Measurements from ENCODE around the gene ARL6IP4.

Gene ARL6IP4

DNA sequence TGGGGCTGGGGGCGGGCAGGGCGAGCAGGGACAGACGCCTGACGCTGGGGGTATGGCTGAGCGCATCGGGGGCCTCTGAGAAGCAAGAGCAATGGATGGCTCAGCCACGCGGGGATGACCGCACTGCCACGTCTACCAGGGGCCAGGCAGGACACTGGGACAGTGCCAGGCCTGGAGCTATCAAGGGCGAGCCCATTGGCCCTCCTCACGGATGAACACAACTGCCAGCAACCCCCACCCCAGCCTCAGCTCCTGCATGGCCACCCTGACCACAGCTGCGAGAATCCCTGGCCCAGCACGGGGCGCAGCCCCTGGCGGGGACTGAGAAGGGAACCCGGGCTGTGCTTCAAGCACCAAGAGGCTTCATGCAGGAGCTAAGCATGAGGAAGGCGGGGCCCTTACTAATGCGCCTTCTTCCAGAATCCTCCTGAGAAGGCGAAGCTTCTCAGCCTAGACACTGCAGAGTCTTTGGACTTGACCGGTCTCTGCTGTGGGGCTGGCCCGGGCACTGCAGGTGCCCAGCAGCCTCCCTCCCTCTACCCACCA is 9.5 kb downstream of the ARL6IP4 start:
- FAIRE-seq (no peak), DNase-seq (ENCODE audit: insufficient read length, low spot score) (no peak)

DNA sequence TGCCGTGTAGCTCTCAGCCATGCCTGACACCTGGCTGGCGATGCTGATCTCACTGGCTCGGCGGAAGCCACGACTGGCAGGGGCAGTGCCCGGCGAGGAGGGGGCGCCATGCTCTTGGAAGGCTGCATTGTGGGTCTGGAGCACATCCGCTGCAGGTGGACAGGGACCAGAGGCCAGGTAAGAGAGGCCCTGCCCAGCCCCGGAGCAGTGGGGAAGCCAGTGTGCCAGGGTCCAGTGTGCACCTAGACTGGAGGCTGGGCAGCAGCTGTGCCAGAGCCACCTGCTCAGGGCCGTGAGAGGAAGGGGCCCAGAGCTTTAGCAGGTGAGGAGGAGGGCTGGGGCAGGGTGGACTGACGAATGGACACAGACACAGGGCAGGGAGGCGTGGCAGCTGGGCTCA is 10.1 kb downstream of the ARL6IP4 start:
- DNase-seq (ENCODE audit: insufficient read length, low spot score) (no peak), FAIRE-seq (no peak)

DNA sequence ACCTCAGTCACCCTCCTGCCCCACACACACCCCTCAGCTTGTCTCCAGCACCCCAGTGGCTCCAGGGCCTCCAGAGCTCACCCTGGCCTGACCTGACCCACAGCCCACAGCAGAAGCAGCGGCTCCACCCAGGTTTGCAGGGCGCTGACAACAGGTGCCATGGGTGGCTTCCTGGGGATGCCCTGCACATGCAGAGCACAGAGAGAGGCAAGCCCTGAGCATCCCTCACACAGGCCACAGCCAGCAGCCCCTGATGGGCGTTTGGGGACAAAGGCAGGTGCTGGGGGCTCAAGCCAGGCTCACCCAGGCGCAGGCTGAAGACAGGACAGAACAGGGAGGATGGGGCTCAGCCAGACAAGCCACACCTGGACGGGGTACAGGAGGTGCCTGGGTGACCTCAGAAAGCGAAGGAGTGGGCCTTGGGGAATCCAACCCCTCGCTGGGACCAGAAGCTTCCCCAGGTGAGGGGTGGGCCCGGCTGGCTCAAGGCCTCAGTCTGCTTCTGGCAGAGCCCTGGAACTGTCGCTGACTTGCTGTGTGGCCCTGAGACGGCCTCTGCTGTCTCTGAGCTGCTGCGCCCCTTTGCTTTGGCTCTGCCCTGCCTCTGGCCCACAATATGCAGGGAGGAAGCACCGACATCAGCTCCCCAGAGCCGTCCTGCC is 10.6 kb downstream of the ARL6IP4 start:
- FAIRE-seq, result no peak
- DNase-seq (ENCODE audit: insufficient read length, low spot score), result no peak

DNA sequence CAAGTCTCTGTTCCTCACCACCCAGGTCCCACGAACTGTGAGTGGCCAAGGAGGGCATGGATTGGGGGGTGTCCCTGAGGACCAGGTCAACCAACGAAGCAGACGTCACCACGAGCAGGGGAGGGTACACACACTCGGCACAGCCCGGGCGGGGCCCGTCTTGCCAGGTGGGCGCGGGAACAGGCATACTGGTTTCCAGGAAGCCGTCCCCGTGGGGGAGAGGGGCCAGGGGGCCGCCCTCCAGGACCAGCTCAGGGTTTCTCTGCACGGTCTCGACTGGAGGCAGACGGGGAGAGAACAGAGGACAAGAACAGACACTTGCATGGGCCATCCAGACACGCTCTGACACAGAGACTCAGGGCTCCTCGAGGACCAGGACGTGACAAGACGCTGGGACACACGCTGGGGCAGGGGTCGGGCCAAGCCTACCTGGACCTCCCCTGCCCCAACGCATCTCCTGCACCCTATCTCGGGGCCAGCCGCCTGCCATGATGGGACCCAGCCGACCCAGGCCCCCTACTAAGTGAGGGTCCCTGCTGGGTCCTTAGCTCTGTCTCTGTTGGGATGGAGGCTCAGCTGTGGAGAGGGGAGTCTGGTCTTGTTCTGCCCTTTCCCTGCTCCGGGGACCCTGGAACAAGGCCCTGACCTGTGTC is 11.3 kb downstream of the ARL6IP4 start:
- FAIRE-seq (no peak), DNase-seq (ENCODE audit: insufficient read length, low spot score) (no peak)

DNA sequence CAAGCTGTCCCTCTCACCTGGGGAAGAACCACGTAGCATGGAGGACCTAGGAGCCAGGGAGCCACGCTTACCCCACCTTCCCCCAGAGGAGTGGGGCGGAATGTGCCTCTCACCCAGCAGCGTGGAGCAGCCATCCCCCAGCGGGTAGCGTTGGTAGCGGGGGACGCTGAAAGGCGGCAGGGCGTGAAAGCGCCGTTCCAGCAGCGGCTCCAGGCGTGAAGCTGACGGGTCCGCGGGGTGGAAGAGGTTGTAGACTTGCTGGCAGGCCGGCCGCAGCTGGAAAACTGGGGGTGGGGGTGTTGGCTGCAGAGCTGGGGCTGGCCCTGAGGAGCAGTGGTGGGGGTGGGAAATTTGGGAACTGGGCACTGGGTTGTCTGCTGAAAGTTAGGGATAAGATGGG is 11.9 kb downstream of the ARL6IP4 start:
- FAIRE-seq, result no peak
- no peak for DNase-seq (ENCODE audit: insufficient read length, low spot score)

DNA sequence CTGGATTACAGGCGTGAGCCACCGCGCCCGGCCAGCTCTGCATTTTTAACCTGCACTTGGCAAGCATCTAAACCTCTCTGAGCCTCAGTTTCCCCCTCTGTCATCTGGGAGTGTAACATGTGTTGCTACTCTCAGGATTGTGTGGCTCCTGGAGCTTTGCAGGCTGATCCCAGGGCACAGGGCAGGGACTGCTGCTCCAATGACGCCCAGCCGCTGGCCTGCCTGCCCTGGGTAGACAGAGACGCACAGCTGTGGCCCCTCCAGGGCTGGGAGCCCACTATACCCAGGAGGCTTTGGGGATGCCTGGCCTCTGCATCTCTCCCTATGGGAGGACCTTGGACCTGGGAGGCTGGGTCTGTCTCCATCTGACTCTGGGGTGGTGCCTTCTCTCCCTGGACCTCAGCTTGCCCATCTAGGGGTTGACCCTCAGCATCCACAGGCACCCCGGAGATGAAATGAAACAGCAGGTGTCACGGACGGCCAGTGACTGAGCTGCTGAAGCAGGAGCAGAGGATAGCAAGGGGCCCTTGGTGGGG is 13.7 kb downstream of the ARL6IP4 start:
- FAIRE-seq (no peak), DNase-seq (ENCODE audit: insufficient read length, low spot score) (no peak)

DNA sequence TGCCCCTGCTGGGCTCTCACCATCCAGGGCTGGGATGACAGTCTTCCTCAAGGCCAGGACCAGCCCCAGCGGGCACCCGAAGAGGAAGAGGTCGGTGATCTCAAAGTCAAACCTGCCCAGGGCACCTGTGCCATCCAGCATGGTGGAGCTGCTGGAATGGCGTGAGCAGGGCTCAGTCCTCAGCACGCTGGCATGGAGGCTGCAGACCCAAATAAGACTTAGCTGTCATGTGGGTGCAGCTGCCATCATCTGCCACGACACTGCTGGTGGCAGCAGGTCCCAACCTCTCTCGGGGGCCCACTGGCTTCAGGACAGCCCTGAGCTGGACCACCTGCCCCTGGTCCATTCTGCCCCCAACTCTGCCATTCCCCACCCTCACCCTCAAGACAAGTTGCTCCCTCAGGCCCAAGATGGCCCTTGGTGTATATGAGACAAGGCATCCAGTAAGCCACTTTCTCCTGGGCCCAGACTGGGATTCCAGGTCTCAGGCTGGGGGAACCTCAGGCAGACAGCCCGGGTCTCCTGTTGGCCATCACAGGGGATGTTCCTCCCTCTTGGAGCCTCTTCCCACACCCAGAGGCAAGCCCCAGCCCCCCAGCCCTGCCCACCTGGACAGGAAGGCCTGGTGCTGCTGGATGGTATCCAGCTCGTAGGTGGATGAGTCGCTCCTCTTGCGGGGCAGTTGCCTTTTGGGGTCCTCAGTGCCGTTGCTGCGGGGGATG is 14.5 kb downstream of the ARL6IP4 start:
- no peak for FAIRE-seq
- no peak for DNase-seq (ENCODE audit: insufficient read length, low spot score)

DNA sequence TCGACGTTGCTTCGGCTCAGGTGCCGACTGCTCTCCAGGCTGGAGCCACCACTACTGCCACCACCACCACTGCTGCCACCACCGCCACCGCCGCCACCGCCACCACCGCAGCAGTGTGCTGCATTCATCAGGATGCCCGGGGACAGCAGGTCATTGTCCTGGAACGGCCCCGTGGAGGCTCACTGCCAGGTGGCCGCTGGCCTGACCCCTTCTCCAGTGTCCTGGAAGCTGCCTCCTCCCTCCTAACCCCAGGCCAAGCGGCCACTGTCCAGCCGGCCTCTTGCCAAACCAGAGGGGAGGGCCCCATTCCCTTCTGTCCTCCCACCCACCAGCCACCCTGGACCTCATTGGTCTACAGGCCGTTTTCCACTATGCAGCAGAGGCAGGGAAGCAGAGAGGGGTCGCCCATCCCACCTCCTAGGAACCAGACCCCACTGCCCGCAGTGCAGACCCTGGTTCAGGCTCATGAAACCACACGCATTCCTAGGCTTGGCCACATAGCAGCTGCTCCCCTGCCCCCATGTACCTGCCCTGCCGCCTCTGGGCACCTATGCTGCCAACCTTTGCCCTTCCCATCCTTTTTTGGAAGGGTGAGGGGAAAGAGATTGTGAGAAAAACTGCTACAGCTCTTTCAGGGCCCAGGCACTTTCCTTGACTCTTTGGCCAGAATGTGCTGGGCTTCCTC is 15.2 kb downstream of the ARL6IP4 start:
- FAIRE-seq (no peak), DNase-seq (ENCODE audit: insufficient read length, low spot score) (no peak)

DNA sequence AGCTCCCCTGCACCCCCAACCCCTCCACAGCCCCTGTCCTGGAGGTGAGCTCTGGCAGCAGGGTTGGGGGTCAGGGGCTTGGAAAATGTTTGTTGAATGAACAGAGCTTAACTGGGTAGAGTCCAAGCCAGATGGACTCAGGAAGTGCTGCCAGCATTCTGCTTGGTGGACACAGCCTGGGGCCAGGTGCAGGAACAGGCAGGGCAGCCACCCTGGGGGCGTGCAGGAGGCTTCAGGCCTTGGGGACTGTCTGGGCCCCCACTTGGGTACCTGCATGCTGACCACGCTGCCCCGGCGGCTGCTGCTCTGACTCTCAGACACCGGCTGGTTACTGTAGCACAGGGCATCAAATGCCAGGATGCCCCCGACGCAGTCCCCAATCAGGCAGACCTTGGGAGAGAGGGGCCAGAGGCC is 15.7 kb downstream of the ARL6IP4 start:
- FAIRE-seq (no peak), DNase-seq (ENCODE audit: insufficient read length, low spot score) (no peak)

DNA sequence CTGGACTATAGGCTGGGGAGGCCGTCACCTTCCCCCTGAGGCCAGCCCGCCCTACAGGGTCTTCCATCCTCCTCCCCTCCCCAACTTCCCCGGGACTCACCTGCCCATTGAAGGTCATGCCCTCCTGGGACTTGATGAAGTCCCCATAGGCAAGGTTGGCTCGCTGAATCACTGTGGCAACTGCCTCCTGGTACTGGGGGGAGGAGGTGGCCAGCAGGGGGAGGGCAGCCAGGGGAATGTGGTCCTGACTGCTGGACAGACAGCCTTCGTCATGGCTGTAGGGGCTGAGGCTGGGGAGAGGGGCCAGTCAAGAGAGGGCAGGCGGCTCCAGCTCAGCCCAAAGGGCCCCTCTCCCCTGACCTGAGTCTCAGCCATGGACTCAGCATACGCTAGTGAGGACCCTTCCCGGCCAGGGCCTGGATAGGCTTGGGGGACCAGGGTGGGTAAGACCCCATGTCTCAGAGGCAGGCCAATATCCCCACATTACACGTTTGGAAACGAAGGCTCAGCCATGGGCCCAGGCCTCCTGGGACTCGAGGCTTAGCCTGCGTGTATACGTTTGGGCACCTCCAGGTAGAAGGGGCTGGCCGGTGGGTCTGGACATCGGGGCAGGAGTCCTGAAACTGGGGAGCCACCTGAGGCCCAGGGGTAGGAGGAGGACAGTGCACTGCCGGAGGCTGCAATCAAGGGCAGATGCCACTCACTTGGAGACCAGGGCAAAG is 16.3 kb downstream of the ARL6IP4 start:
- no peak for DNase-seq (ENCODE audit: insufficient read length, low spot score)
- no peak for FAIRE-seq

DNA sequence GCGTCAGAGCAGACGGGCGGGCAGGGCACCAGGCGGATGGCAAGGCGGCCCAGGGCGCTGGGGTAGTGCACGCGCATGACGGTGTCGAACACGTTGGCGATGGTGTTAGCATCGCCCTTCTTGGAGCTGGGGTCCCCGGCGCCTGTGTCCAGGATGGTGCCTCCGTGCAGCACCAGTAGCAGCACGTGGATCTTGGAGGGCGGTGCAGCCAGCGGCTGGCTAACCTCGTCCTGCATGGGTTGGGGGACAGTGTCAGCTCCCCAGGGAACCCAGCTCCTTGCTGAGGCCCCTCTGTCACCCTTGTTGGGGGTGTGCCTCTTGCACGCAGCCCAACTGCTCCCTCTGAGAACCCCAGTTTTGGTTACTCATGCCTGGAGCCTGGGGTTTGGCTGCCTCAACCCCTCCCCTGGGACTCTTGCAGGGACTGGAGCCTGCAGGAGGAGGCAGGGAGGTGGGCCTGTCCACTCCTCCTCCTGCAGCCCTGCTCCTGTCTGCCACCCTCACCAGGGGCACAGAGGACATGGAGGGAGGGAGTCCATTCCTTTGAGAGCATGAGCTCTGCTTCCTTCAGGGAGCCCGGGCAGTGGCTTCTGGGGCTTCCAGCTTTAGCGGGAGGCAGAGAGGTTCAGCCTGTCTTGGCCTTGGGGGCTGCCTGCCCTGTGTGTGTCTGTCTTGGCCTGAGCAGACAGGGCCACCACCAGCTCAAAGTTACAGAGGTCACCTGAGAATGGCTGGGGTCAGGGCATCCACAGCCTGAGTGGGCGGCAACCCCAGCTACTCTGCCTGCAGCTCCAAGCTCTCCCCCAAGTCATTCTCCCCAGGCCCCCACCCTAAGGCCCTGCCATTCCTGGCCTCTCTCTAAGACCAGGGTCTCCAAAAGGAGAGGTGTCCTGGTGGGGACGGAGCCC is 17.1 kb downstream of the ARL6IP4 start:
- FAIRE-seq, result no peak
- DNase-seq (ENCODE audit: insufficient read length, low spot score), result no peak

DNA sequence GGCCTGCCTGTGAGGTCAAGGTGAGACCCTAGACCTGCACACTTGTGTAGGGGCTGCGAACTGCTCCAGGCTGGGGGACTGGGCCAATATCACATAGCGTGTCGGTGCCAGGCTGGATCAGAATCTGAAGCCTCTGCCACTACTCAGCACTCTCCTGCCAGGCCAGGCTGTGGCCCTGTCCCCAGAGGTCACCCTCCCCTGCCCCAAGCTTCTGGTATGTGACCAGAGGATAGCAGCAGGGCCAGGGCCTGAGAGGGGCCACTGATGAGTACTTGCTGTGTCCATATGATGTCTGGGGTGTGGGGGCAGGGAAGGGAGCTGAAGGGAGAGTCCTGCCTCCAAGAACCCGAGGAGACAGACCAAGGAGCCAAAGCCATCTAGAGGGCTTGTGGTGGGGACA is 17.8 kb downstream of the ARL6IP4 start:
- no peak for DNase-seq (ENCODE audit: insufficient read length, low spot score)
- FAIRE-seq, result no peak

DNA sequence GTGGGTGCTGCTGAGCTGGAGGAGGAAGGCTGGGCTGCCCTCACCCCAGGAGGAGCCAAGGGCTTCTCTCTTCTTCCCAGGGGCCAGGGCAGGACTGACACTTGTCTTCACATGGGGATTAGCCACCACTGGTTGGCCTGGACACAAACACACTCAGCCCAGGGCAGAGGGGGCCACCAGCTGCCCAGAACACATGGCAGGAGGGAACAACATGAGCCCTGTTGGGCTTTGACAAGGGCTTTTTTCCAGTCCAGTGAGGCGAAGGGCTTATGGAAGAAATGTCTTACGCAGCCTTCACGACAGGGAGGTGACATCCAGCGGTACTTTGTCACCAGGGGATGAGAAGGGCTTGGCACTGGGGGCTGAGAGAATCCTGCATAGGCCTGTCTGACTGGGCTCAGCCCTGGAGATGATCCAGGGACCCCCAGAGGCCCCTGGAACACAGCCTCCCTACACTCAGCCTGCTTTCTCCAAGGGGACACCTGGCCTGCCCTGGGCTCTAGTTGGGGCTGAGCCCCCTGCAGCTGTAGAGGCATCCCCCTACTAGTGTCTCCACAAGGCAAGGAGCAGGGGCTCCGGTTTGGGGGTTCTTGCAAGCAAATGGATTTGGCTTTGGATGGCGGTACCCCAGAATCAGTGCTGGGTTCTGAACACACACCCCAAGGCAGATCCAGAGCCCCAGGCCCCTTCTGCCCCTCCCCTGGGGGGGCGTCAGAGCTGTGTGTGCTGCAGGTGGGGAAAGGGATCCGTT is 18.9 kb downstream of the ARL6IP4 start:
- no peak for FAIRE-seq
- no peak for DNase-seq (ENCODE audit: insufficient read length, low spot score)

DNA sequence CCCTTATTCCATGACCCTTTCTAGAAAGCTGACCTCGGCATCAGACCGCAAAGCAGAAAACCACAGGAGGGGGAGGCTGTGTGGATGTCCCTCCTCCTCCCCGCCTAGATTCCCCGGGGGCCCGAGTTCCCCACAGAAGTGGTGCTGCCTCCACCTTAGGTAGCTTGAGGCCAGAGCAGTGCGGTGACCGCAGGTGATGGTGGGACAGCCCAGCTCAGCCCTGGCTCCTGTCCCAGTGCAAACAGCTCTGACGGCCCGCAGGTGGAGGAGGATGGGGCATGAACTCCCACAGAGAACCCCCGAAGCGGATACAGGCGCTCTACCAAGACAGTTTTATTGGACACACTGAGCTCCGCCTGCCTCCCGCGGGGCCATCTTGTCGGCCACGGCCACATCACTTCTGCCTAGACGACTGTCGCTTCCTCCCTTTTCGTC is 19.5 kb downstream of the ARL6IP4 start:
- FAIRE-seq (no peak), DNase-seq (ENCODE audit: insufficient read length, low spot score) (no peak)

DNA sequence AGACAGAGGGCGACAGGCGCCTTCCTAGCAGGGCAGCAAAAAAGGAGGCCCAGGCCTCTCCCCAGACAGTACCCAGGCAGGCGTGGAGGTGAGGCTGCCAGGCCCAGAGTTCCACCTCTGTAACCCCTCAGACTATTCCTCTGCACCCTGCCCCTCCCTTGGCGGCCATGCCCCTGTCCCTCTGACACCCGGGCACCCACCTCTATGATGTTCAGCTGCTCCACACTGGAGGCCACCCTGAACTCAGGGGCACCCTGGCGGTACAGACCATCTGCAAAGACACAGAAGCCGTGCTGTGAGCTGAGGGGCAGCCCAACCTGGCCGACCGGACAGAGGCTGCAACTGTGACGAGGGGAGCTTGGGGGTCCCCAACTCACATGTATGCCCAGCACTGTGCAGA is 20.1 kb downstream of the ARL6IP4 start:
- no peak for FAIRE-seq

DNA sequence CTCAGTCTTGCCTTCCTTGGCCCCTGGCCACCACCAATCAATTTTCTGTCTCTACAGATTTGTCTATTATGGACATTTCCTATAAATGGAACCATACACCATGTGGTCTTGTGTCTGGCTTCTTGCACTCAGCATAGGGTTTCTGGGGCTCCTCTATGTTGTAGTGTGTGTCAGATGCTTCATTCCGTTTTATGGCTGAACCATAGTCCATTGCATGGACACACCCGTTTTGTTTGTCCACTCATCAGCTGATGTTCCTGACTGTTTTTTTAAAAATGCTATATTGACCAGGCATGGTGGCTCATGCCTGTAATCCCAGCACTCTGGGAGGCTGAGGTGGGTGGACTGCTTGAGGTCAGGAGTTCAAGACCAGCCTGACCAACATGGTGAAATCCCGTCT is 21.0 kb downstream of the ARL6IP4 start:
- DNase-seq (ENCODE audit: insufficient read length, low spot score) (no peak), FAIRE-seq (no peak)

More for the DNA sequence above, 20.1 kb downstream of the ARL6IP4 start:
- DNase-seq (ENCODE audit: insufficient read length, low spot score), result no peak

DNA sequence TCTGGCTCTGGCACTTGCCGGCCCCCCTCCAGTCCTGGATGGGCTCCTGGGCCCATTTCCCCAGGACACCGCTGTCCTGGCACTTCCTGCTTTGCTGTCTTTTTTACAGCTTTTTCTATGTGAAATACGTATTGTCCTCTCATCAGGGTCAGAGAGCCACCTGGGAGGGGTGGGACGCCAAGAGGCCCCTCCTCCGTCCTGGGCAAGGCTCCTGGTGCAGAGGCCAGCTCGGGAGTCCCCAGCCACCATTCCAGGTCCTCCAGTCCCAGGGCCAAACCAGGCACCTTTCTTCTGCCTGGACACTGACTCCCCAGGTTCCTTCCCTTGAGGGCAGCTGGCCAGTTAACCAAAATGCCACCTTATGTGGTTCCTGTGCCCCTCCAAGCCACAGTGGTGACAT is 22.8 kb downstream of the ARL6IP4 start:
- no peak for FAIRE-seq
- DNase-seq (ENCODE audit: insufficient read length, low spot score), result no peak

DNA sequence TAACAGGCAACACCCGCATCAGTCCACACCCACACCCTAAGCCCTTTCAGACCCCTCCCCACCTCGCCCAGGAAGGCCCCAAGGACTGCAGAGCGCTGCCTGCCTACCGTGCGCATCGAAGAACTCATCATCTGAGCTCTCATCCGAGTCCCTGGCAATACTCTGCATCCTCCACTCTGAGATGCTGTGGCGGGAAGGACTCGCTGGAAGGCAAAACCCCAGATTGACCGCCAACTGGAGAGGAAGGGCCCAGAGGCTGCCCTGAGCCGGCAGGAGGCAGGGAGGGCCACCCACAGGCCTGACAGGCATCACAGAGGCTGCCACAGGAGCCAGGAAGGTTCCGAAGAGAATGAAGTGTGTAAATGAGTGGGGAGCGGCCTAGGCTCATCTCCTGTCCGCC is 23.8 kb downstream of the ARL6IP4 start:
- DNase-seq (ENCODE audit: insufficient read length, low spot score) (no peak), FAIRE-seq (no peak)
